T-helper 17 cell (primary cell): ENCODE measurements around the gene ASIP. TPM values are rescaled to one million over a fixed set of nuclear protein-coding genes. Genes with fewer than 3 reads are reported as not detected.

Source experiments
- ATAC-seq: fragments of 150-1000 bp; cut with Tn5 transposase; 2 replicates; pipeline ENCODE4 v1.10.0; 2021; ENCODE audit warnings: mild to moderate bottlenecking, moderate library complexity
- DNase-seq, 3 donors: peaks; one replicate each; pipeline versions ENCODE4 v3.0.0 to v3.0.0-alpha.2; 2020 to 2021
- H3K9me3 ChIP-seq: one replicate; pipeline ENCODE4 v1.7.0; 2013; ENCODE audit warnings: low read length, mild to moderate bottlenecking; ENCODE audit not compliant: control insufficient read depth, poor library complexity, severe bottlenecking
- H3K27ac Mint-ChIP-seq: one replicate; pipeline ENCODE4 v1.8.0; 2022; ENCODE audit warnings: mild to moderate bottlenecking, moderate library complexity, mixed read lengths
- H3K27me3 Mint-ChIP-seq: one replicate; pipeline ENCODE4 v1.8.0; 2022; ENCODE audit warnings: mixed read lengths
- H3K36me3 Mint-ChIP-seq: one replicate; pipeline ENCODE4 v1.8.0; 2022; ENCODE audit warnings: low read depth, mixed read lengths
- H3K4me1 Mint-ChIP-seq: one replicate; pipeline ENCODE4 v1.8.0; 2022; ENCODE audit warnings: mild to moderate bottlenecking, mixed read lengths
- H3K4me3 Mint-ChIP-seq: one replicate; pipeline ENCODE4 v1.8.0; 2022; ENCODE audit warnings: mild to moderate bottlenecking, moderate library complexity, mixed read lengths
- total RNA-seq, 4 donors: library from RNA in 2 of 4; stranded (reverse) in 2 of 4; gene quantifications; one replicate each; pipeline ENCODE4 v1.2.3 and lab custom pipeline; 2022 to 2026

ASIP gene
- total RNA-seq, 2 donors from 2014 or later, result not detected

GRCh38 chr20:34299556-34300255 is 58.5 kb downstream of the ASIP start:
- H3K36me3 Mint-ChIP-seq, result no peaks in the 10 kb centered on the region
- H3K27ac Mint-ChIP-seq, result no peak overlapping the region
- H3K27me3 Mint-ChIP-seq, result no peaks in the 10 kb centered on the region
- DNase-seq (no peak), ATAC-seq (no peak)
- H3K9me3 ChIP-seq, result no peaks in the 10 kb centered on the region
- no peak overlapping the region for H3K4me3 Mint-ChIP-seq
- H3K4me1 Mint-ChIP-seq, result peaks cover 11% of the 10 kb centered on the region

DNA sequence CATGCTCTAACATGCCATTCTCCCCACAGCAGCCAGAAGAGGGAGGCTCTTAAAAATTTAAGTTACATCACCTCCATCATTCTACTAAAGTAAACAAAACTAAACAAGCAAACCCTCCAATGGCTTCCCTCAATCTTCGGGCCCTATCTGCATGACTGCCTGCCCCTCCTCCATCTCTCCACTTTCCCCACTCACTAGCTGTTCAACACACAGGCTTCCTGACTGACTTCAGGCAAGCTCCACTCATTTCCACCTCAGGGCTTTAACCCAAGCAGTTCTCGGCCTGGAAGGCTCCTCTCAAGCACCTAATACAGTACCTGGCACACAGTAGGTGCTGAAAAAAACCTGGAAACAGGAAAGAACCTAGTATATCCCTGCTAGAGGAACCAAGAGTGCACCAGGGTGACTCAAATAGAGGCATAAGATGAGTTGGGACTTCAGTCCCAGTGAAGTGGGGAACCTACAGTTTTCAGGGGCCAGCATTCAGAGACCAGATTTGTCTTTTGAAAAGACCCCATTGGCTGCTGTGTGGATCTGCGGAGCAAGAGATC is 59.1 kb downstream of the ASIP start:
- H3K9me3 ChIP-seq, result no peaks in the 10 kb centered on the region
- Mint-ChIP-seq H3K36me3 (no peaks in the 10 kb centered on the region), H3K4me1 (peaks cover 11% of the 10 kb centered on the region), H3K4me3 (no peak overlapping the region), H3K27ac (no peak overlapping the region), H3K27me3 (no peaks in the 10 kb centered on the region)
- DNase-seq, result no peak
- ATAC-seq, result no peak

DNA sequence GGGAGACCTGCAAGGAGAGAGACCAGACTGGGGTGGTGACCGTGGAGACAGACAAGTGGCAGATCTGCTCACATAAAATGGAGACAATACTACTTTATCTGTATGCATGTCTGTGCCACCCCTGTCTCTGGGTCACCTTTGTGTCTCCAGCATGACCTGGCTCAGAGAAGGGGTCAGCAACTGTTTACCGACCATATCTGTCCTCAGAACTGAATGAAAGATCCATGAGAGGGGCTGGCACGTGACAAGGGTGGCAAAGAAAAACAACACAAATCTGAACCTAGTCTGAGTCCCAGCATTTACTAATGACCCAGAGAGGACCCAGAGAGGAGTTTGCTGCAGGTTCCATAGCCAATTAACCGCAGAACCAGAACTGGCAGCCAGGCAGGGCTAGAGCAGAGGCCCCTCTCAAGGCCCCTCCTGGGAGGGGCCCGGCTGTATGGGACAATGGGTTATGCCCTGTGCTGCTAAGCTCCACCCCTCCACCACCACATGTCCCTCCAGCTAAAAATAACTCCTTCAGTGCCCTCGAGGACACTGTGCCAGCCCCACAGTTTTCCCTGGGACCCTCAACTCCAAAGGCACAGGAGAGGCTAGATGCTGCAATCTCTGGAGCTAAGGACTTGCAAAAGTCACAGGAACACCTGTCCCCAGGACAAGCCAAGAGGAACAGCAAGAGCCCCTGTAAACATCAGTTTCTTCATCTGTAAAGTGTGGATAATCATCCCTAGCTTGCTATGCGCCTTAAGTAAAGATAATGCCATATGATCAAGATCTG is 59.8 kb downstream of the ASIP start:
- Mint-ChIP-seq H3K27ac (no peak overlapping the region), H3K27me3 (no peaks in the 10 kb centered on the region), H3K4me1 (peaks cover 8% of the 10 kb centered on the region), H3K4me3 (peak overlapping the region; percentile 31), H3K36me3 (no peaks in the 10 kb centered on the region)
- DNase-seq (no peak), ATAC-seq (no peak)
- H3K9me3 ChIP-seq, result no peaks in the 10 kb centered on the region

- Mint-ChIP-seq H3K4me3 (peak overlapping the region; percentile 91), H3K27me3 (no peaks in the 10 kb centered on the region), H3K27ac (peak overlapping the region; percentile 93), H3K36me3 (no peaks in the 10 kb centered on the region), H3K4me1 (peaks cover 7% of the 10 kb centered on the region)
- DNase-seq (no peak), ATAC-seq (no peak)
- no peaks in the 10 kb centered on the region for H3K9me3 ChIP-seq
Measured at GRCh38 chr20:34301587-34302311, 60.5 kb downstream of the ASIP start.

GRCh38 chr20:34302312-34302722 is 61.1 kb downstream of the ASIP start:
- no peaks in the 10 kb centered on the region for H3K9me3 ChIP-seq
- no peaks in the 10 kb centered on the region for H3K27me3 Mint-ChIP-seq
- no peak for ATAC-seq
- H3K36me3 Mint-ChIP-seq, result no peaks in the 10 kb centered on the region
- peak overlapping the region; percentile 91 for H3K4me3 Mint-ChIP-seq
- H3K4me1 Mint-ChIP-seq, result peaks cover 5% of the 10 kb centered on the region
- H3K27ac Mint-ChIP-seq, result peak overlapping the region; percentile 93
- DNase-seq, result no peak

GRCh38 chr20:34302723-34303533 is 61.7 kb downstream of the ASIP start, which contains the start of gene AHCY:
Gene AHCY (minus strand): TSS chr20:34303355. CDS start chr20:34303270, 85 bp downstream.
- no peaks in the 10 kb centered on the region for H3K27me3 Mint-ChIP-seq
- peak; percentile 94 for ATAC-seq
- DNase-seq, result peak; percentile 84 to 89 (median 89)
- H3K27ac Mint-ChIP-seq, result peak within 1 kb of the TSS; percentile 93
- H3K9me3 ChIP-seq, result no peaks in the 10 kb centered on the region
- H3K4me3 Mint-ChIP-seq, result peak within 1 kb of the TSS; percentile 91
- H3K36me3 Mint-ChIP-seq, result no peaks in the 10 kb centered on the region
- H3K4me1 Mint-ChIP-seq, result peaks cover 5% of the 10 kb centered on the region

GRCh38 chr20:34305333-34306230 is 64.4 kb downstream of the ASIP start:
- no peak for ATAC-seq
- Mint-ChIP-seq H3K4me3 (no peak overlapping the region), H3K27me3 (peaks cover 2% of the 10 kb centered on the region)

DNA sequence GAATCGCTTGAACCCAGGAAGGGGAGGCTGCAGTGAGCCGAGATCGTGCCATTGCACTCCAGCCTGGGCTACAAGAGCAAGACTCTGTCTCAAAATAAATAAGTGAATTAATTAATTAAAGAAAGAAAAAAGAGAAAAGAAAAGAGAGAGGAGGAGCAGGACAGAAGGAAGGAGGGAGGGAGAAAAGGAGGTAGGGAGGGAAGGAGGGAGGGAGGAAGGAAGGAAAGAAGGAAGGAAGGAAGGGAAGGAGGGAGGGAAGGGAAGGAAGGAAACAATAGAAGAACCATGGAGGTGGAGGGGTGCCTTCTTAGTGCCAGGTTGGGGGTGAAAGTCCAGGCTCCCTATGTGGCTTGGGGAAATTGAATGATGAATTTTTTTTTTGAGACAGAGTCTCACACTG is 68.5 kb downstream of the ASIP start:
- Mint-ChIP-seq H3K4me3 (no peak overlapping the region), H3K36me3 (peaks cover 2% of the 10 kb centered on the region), H3K27me3 (peaks cover 18% of the 10 kb centered on the region), H3K27ac (no peak overlapping the region), H3K4me1 (peaks cover 3% of the 10 kb centered on the region)
- no peak for ATAC-seq
- DNase-seq, result no peak
- no peaks in the 10 kb centered on the region for H3K9me3 ChIP-seq

More at GRCh38 chr20:34305333-34306230, 64.4 kb downstream of the ASIP start:
- H3K36me3 Mint-ChIP-seq, result no peaks in the 10 kb centered on the region
- DNase-seq, result no peak
- H3K4me1 Mint-ChIP-seq, result peaks cover 5% of the 10 kb centered on the region
- H3K9me3 ChIP-seq, result no peaks in the 10 kb centered on the region
- no peak overlapping the region for H3K27ac Mint-ChIP-seq

DNA sequence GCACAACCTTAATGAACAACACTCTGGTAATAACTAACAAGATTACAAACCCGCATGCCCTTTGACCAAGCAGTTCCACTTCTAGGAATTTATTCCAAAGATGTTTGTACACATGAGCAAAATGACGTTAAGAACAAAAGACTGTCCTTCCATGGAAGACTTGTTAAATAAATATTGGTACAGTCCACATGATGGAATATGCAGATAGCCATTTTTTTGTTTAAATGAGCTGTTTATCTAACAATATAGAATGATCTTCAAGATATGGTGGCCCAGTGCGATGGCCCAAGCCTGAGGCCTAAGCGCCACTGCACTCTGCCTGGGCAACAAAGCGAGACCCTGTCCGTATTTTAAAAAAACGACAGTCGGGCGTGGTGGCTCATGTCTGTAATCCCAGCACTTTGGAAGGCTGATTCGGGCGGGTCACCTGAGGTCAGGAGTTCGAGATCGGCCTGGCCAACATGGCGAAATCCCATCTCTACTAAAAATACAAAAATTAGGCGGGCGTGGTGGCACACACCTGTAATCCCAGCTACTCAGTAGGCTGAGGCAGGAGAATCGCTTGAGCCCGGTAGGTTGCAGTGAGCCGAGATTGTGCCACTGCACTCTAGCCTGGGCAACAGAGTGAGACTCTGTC is 69.4 kb downstream of the ASIP start:
- H3K27ac Mint-ChIP-seq, result peak overlapping the region; percentile 19
- no peak overlapping the region for H3K4me3 Mint-ChIP-seq
- ATAC-seq (no peak), DNase-seq (no peak)
- no peaks in the 10 kb centered on the region for H3K9me3 ChIP-seq
- peaks cover 21% of the 10 kb centered on the region for H3K27me3 Mint-ChIP-seq
- H3K4me1 Mint-ChIP-seq, result peaks cover 3% of the 10 kb centered on the region
- H3K36me3 Mint-ChIP-seq, result peaks cover 2% of the 10 kb centered on the region

GRCh38 chr20:34311118-34312023 is 70.1 kb downstream of the ASIP start:
- H3K9me3 ChIP-seq, result no peaks in the 10 kb centered on the region
- Mint-ChIP-seq H3K36me3 (peaks cover 2% of the 10 kb centered on the region), H3K4me1 (peaks cover 3% of the 10 kb centered on the region), H3K27me3 (peaks cover 25% of the 10 kb centered on the region), H3K27ac (no peak overlapping the region), H3K4me3 (no peak overlapping the region)
- no peak for ATAC-seq
- DNase-seq, result no peak
